Activated CD8-positive, alpha-beta memory T cell treated with anti-CD3 and anti-CD28 coated beads for 48 hours (primary cell): ENCODE data around the gene HMGCS1.
"Not testable (repeated sequence)": the region's sequence is repeated elsewhere in the genome, so short reads cannot be mapped to it uniquely, and the experiment has no call there.

Source experiments
- DNase-seq, 3 experiments: peaks; one replicate each; pipeline ENCODE4 v3.0.0-alpha.2; 2020; ENCODE audit warnings: low read depth in 2 of 3, low spot score in 2 of 3

HMGCS1 gene

GRCh38 chr5:43313035-43313853 is at the start of gene HMGCS1:
Gene HMGCS1 (minus strand): TSS chr5:43313412. CDS start chr5:43298965, 14,447 bp downstream.
- DNase-seq: peak; percentile 85 to 98 (median 89)

DNA sequence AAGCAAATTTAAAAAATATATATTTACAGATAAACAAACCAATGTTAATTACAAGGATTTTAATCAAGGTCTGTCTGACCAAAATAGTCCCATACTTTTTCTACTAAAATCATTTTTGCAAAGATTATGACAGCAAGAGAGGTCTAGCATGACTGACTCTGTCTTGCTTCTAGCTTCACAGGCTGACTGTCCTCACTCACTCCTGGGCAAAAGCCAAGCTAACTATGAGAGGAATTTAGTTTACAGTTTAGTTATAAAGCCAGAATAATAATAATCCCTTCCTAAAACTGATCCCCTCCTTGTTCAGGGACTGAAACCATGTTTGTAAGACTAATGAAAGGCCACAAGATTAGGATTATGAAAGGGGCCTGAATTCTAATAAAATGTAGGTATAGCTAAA is 45.5 kb upstream of the HMGCS1 start:
- DNase-seq: no peak

- DNase-seq: no peak
Measured at GRCh38 chr5:43358301-43358700, 45.1 kb upstream of the HMGCS1 start.

DNA sequence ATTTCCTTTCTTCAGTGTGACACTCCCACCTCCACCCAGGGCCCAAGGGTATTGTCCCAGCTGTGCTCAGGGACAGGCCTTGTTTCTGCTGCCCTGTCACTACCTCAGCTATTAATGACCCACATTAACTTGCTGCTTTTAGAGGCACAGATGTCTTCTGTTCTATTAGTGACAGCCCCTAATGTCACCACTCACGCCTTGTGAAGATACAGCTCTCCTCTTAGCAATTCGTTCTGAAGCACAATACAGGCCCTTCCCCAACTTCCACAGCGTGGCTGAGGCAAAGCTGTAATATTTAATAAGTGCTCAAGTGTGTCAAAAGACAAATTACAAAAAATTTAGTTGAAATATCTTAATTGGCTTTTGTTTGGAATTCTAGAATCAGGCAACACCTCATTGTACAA is 44.7 kb upstream of the HMGCS1 start:
- DNase-seq: no peak

- no peak for DNase-seq
Measured at GRCh38 chr5:43357067-43357466, 43.9 kb upstream of the HMGCS1 start.

GRCh38 chr5:43354774-43355173 is 41.6 kb upstream of the HMGCS1 start:
- no peak for DNase-seq

DNA sequence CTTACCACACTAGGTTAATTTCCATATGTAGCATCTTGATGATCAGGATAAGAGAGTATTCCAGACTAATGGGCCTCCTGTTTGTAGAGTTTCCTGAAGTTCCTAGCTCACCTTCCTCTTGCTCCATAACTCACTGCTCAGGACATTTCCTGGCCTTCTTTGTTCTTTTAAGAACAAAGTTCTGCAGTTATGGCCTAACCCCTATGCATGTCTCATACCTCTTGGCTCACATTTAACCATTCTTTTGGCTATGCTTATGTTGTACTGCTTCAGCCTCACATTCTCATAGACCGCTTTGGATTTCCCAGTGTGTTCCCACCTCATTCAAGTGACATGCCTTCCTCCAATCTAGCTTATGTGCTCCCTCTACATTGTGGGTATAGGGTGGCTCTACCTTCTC is 40.5 kb upstream of the HMGCS1 start:
- DNase-seq: no peak

- DNase-seq: no peak
Measured at GRCh38 chr5:43352915-43353314, 39.7 kb upstream of the HMGCS1 start.

DNA sequence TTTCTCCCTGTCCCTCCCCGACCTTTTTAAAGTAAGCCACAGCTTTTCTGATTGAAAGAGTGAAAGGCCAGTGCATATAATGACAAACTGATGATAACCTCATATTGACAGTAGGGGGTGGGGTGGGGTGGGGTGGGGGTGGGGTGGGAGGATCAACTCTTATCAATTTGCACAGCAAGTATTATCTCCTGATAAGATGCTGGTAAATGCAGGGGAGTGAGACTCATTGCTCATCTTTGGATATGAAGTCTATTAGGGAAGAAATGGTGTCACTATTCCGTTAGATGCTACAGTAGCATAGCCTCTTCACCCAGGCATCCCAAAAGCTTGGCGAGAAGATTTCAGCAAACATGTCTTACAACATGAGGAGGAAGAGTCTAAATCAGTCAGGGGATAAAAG is 38.9 kb upstream of the HMGCS1 start:
- DNase-seq: no peak

DNA sequence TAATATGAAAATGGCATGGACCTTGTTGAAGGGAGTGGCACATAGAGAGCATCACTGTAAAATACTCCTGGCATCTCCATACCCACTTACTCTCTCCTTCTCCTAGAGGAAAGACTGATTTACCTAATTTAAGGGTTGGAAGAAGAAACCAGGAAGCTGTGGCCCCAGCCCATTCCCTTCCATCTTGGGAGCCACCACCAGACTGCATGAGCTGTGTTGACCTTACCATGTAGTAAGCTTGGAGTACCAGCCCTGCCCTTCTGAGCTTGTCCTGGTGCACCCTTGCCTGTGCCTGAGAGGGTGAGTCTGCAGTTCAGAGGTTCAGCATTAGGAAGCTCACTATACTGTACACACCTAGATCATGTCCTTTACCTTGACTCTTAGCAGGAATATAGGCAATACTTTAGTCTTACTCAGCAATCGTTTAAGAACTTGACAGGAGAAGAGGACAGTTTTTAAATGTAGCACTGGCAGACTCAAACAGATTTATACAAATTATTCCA is 35.7 kb upstream of the HMGCS1 start:
- DNase-seq: no peak

DNA sequence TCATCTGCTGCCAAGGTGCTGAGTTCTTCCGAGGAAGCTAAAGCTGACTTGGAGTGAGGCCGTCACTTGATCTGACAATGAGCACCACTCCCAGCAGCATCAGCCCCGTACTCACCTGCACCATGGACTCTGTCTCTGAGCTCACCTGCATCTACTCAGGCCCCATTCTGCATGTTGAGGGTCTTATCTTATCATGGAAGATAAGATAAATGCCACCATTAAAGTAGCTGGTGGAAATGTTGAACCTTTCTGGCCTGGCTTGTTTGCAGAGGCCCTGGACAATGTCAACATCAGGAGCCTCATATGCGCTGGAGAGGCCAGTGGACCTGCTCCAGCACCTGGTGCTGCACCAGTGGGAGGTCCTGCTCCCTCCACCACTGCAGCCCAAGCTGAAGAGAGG is 35.0 kb upstream of the HMGCS1 start:
- DNase-seq: no peak

GRCh38 chr5:43338862-43339261 is 25.6 kb upstream of the HMGCS1 start:
- DNase-seq: no peak

- no peak for DNase-seq
Measured at GRCh38 chr5:43336159-43336558, 22.9 kb upstream of the HMGCS1 start.

DNA sequence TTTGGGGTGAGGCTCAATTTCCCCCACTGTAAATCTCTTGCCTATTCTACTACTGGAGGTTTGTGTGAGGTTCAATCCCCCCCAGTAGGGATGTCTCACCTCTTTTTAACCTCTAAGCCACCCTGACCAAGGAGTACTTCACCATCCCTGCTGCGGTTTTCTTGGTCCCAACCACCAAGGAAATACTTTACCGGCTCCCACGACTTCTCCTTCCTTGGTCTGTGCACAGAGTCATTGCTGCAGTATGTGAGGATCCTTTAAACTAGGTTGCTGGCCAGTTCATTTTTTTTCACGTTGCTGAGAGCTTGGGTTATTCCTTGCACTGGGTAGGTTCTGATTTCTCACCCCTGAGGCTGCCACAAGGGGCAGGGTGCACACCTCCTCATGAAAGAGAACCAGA is 22.5 kb upstream of the HMGCS1 start:
- no peak for DNase-seq

DNA sequence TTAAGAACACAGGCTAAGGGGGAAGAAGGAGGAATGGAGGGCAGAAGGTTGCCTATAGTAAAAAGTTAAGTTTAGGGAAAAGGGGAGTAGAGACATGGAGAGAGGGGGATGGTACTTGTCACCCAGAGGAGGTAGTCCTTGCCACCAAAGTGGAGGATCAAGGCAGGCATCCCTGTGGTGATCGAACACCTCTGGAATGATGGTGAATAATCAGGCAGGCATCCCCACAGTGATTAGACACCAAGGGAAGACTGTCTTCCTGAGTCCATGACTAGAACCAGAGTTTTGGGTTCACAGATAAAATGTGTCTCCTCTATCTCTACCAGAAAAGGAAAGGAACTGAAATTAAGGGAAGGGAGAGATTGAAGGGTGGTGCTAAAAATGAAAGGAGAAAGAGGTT is 19.2 kb upstream of the HMGCS1 start:
- no peak for DNase-seq

DNA sequence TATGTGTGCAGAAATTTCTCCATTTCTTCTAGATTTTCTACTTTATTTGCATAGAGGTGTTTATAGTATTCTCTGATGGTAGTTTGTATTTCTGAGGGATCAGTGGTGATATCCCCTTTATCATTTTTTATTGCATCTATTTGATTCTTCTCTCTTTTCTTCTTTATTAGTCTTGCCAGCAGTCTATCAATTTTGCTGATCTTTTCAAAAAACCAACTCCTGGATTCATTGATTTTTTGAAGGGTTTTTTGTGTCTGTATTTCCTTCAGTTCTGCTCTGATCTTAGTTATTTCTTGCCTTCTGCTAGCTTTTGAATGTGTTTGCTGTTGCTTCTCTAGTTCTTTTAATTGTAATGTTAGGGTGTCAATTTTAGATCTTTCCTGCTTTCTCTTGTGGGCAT is 12.4 kb upstream of the HMGCS1 start:
- not testable (repeated sequence) for DNase-seq

DNA sequence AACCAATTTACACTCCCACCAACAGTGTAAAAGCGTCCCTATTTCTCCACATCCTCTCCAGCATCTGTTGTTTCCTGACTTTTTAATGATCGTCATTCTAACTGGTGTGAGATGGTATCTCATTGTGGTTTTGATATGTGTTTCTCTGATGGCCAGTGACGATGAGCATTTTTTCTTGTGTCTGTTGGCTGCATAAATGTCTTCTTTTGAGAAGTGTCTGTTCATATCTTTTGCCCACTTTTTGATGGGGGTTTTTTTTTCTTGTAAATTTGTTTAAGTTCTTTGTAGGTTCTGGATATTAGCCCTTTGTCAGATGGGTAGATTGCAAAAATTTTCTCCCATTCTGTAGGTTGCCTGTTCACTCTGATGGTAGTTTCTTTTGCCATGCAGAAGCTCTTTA is 10.3 kb upstream of the HMGCS1 start:
- DNase-seq: not testable (repeated sequence)

- DNase-seq: no peak
Measured at GRCh38 chr5:43320846-43321245, 7.6 kb upstream of the HMGCS1 start.

DNA sequence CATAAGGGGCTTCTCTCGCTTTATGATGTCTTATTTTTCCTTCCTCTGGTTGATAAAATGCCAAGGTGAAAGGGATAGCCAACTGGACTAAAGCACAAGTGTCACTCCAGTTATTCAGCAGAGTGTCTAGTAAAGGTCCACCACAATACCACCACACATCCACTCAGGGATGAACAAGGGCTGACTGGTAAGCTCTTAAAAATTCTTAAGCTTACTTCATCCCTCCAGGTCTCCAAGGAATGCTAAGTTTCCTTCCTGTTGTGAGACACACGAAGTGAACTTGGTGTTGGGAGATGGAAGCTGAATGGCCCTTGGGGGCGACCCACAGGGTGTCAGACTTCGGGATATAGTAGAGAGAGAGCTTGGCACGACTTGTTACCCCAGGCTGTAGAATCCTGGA is 3.2 kb upstream of the HMGCS1 start:
- no peak for DNase-seq

- no peak for DNase-seq
Measured at GRCh38 chr5:43315682-43316081, 2.5 kb upstream of the HMGCS1 start.

GRCh38 chr5:43315263-43315662 is 2.1 kb upstream of the HMGCS1 start:
- DNase-seq: no peak

DNA sequence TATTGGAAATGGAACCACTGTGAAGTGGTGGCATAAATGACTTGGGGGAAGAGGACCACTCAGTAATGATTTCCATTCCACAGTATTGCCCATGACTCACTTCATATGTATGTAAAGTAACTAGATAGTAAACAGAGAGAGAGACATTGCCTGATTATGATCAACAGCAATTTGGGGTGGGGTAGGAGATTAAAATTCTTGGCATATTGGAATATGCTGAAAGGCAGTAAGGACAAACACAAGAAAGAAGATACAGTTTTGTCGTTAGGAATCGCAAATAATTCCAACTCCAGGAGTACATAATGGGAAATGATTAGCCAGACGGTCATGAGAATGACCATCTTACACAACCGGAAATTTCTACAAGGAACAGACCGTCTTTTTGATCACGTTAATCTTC is 1.5 kb upstream of the HMGCS1 start:
- no peak for DNase-seq

DNA sequence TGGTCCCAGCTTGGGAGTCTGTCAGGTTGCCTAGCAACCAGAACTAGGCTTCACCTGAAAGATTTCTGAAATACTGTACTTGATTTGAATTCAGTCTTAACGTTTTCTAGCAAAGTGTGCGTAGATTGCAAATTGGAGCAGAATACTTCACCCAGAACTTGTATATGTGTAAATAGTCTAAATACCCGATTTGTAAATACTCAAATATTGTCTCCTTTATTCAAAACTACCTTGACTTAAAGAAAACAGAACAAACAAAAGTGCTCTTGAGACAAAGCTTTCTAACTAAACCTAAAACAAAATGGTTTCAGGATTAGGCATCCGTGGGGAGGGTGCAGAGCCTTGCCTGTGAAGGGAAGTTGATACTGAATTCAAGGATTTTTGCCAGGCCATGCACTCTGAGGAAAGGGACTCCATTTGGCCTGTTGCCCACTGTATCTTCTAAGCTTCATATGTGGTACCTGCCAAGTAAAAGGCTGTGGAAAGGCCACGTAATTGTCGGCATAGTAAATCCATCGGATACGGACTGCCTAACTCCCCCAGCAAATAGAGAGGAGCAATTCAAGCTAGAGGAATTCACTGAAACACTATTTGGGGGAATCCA is 744 bp upstream of the HMGCS1 start:
- no peak for DNase-seq
